GM12873 (cell line): ENCODE data around the gene SWT1.

Source experiments
- TF ChIP-seq, protein P1 (sequence below): IDR thresholded peaks from 2 replicates; pipeline ENCODE4 v1.5.1; 2012; ENCODE audit warnings: low read depth, mild to moderate bottlenecking, moderate library complexity, low read length, control low read depth; ENCODE audit not compliant: insufficient read depth; ENCODE audit errors: missing control alignments

Gene SWT1

GRCh38 chr1:185267701-185268100, 110.7 kb downstream of the SWT1 start:
- TF ChIP-seq, protein P1, sequence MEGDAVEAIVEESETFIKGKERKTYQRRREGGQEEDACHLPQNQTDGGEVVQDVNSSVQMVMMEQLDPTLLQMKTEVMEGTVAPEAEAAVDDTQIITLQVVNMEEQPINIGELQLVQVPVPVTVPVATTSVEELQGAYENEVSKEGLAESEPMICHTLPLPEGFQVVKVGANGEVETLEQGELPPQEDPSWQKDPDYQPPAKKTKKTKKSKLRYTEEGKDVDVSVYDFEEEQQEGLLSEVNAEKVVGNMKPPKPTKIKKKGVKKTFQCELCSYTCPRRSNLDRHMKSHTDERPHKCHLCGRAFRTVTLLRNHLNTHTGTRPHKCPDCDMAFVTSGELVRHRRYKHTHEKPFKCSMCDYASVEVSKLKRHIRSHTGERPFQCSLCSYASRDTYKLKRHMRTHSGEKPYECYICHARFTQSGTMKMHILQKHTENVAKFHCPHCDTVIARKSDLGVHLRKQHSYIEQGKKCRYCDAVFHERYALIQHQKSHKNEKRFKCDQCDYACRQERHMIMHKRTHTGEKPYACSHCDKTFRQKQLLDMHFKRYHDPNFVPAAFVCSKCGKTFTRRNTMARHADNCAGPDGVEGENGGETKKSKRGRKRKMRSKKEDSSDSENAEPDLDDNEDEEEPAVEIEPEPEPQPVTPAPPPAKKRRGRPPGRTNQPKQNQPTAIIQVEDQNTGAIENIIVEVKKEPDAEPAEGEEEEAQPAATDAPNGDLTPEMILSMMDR = no peak

DNA sequence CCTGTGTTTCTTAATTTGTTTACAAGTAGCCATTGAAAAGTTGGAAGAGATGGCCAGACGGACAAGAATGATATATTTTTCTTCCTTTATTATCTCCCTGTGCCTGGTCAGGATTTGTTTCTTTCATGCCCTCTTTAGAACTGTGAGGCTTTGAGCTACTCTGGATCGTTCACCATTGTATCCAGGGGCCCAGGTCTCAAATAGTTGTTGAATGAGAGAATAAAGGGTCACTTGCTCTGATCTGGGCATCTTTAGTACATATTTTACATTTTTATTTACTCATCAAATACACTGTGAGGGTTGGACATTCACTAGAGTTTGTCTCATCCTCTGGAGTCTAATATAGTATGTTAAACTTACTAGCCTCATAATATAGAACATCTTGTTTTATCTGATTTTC, 111.4 kb downstream of the SWT1 start:
- TF ChIP-seq, protein P1 = no peak

DNA sequence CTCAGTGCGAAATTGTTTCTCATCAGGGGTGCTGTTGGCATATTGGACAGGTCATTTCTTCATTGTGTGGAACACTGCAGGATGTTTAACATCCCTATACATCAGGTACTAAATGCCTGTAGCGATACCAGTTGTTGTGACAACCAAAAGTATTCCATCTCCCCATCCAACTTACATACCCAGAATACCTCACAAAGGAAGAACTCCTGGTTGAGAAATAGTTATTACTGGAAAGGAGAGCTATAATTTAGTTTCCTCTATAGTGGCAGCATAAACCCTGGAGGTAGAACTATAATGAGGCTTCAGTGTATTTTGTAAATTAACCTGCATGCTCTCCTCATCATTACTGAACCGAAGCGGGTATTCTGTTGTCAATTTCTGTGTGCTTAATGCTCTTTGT, 115.0 kb downstream of the SWT1 start:
- TF ChIP-seq, protein P1 = no peak

DNA sequence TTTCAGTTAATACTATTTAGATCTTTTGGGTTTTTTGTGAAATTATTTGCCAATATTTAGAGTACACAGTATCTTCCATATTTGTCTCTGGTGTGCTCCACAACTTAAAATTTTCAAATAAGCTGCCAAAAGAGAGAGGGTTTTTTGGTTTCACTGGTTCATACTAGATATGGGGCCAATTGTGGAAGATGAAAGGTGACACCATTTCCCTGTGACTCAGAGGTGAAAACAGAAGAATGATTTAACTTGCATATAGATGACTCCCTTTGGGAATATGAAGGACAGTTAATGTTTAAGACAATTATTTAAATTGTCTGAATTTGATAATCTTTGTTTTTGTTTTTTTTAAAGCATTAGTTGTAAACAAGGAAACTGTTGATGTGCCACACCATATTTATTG, 122.6 kb downstream of the SWT1 start:
- TF ChIP-seq, protein P1 = no peak

- TF ChIP-seq, protein P1 = no peak
Measured at GRCh38 chr1:185280589-185280988, 123.6 kb downstream of the SWT1 start.

DNA sequence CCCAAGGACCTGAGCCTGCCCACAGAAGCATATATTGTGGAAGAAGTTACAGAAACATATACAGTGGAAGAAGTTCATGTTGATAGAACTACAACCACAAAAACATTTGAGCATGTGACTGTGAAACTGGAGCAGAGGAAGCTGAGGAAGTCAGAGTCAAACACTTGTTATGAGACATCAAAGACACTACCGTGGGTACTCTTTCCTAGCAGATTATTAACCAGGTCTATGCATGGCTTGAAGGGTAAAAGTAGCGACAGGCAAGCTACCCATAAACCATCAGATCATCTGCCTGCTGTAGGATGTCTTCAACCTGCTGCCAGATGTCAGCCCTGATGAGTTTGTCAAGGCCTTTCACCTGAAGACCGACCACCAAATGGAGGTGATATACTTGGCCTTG, 124.3 kb downstream of the SWT1 start:
- TF ChIP-seq, protein P1 = no peak

DNA sequence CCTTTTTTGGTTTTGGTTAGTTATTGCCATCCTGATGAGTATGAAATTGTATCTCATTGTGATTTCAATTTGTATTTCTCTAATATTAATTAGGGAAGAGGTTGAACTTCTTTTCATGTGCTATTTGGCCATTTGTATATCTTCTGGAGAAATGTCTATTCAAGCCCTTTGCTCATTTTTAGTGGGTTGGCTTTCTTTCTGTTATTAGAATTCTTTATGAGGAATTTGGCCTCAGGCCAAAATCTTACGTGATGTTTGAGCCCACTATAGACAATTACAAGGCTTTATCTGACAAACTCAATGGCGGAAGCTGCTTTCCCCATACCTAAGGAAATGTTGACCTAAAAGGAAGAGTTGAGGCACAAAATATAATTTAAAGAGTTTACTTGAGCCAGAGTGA, 127.1 kb downstream of the SWT1 start:
- TF ChIP-seq, protein P1 = no peak
